GM23338 (cell line): Measurements from ENCODE around the gene CRYGA.

Experiments
- CREB1 ChIP-seq: fragments of 250-450 bp; sonication (Bioruptor Pico); IDR thresholded peaks from 2 replicates; pipeline ENCODE4 v1.5.0; 2020; ENCODE audit warnings: low read depth, mild to moderate bottlenecking, moderate library complexity
- EZH2 ChIP-seq: fragments of 200-600 bp; sonication (generic); IDR thresholded peaks from one replicate; pipeline ENCODE4 v1.8.0; 2017; ENCODE audit warnings: antibody characterized with exemption, mild to moderate bottlenecking, low read depth; ENCODE audit not compliant: unreplicated experiment
- EZH2phosphoT487 ChIP-seq: fragments of 200-600 bp; sonication (generic); IDR thresholded peaks from one replicate; pipeline ENCODE4 v1.8.1; 2018; ENCODE audit warnings: antibody characterized with exemption; ENCODE audit not compliant: unreplicated experiment
- JUNB ChIP-seq: IDR thresholded peaks from one replicate; pipeline ENCODE4 v1.6.1; 2016; ENCODE audit warnings: antibody characterized with exemption; ENCODE audit not compliant: unreplicated experiment
- NANOG ChIP-seq: IDR thresholded peaks from 2 replicates; pipeline ENCODE4 v1.6.1; 2016; ENCODE audit warnings: antibody characterized with exemption, borderline replicate concordance
- POLR2AphosphoS5 ChIP-seq: IDR thresholded peaks from 2 replicates; pipeline ENCODE4 v1.6.1; 2016; ENCODE audit warnings: antibody characterized with exemption, low read depth
- STAT1 ChIP-seq: IDR thresholded peaks from one replicate; pipeline ENCODE4 v1.6.1; 2016; ENCODE audit warnings: antibody characterized with exemption; ENCODE audit not compliant: unreplicated experiment
- TF ChIP-seq, protein P1 (sequence below), 2 experiments: fragments of 200-600 bp in 1 of 2; sonication (generic) in 1 of 2; conservative IDR thresholded peaks; 2 replicates each; pipeline versions ENCODE4 v1.5.1 to v1.6.1; 2016 to 2017; ENCODE audit warnings: antibody characterized with exemption in 2 of 2, low read depth in 2 of 2, mild to moderate bottlenecking in 2 of 2, moderate library complexity in 1 of 2
- TF ChIP-seq, protein P2 (sequence below): IDR thresholded peaks from one replicate; pipeline ENCODE4 v1.6.1; 2018; ENCODE audit warnings: antibody characterized with exemption; ENCODE audit not compliant: unreplicated experiment
- TF ChIP-seq, protein P3 (sequence below): IDR thresholded peaks from 2 replicates; pipeline ENCODE4 v1.6.1; 2016; ENCODE audit warnings: antibody characterized with exemption
- TF ChIP-seq, protein P4 (sequence below): fragments of 250-450 bp; sonication (Bioruptor Pico); IDR thresholded peaks from 2 replicates; pipeline ENCODE4 v1.5.0; 2020; ENCODE audit warnings: mild to moderate bottlenecking, moderate library complexity

DNA sequence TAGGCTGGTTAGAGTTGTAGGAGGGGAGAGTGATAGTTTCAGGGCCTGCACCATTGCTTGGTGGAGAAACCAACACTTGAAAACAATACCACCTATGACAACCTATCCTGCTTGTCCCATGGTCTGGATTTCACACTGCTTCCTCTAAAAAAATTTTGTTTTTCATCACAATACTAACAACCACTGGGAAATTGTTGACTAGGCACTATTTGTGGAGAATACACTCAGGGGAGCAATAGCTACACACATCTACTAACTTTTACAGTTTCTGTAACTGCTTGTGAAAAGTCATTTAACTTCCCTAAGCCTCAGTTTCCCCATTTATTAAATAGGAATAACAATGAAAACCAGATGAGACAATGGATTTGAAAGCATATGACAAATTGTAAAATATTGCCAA, 13.3 kb downstream of the CRYGA start:
- TF ChIP-seq, protein P1, sequence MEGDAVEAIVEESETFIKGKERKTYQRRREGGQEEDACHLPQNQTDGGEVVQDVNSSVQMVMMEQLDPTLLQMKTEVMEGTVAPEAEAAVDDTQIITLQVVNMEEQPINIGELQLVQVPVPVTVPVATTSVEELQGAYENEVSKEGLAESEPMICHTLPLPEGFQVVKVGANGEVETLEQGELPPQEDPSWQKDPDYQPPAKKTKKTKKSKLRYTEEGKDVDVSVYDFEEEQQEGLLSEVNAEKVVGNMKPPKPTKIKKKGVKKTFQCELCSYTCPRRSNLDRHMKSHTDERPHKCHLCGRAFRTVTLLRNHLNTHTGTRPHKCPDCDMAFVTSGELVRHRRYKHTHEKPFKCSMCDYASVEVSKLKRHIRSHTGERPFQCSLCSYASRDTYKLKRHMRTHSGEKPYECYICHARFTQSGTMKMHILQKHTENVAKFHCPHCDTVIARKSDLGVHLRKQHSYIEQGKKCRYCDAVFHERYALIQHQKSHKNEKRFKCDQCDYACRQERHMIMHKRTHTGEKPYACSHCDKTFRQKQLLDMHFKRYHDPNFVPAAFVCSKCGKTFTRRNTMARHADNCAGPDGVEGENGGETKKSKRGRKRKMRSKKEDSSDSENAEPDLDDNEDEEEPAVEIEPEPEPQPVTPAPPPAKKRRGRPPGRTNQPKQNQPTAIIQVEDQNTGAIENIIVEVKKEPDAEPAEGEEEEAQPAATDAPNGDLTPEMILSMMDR (conservative IDR thresholded peaks at IDR 0.05; ENCODE audit: low read depth in 2 of 2): no peak
- TF ChIP-seq, protein P2, sequence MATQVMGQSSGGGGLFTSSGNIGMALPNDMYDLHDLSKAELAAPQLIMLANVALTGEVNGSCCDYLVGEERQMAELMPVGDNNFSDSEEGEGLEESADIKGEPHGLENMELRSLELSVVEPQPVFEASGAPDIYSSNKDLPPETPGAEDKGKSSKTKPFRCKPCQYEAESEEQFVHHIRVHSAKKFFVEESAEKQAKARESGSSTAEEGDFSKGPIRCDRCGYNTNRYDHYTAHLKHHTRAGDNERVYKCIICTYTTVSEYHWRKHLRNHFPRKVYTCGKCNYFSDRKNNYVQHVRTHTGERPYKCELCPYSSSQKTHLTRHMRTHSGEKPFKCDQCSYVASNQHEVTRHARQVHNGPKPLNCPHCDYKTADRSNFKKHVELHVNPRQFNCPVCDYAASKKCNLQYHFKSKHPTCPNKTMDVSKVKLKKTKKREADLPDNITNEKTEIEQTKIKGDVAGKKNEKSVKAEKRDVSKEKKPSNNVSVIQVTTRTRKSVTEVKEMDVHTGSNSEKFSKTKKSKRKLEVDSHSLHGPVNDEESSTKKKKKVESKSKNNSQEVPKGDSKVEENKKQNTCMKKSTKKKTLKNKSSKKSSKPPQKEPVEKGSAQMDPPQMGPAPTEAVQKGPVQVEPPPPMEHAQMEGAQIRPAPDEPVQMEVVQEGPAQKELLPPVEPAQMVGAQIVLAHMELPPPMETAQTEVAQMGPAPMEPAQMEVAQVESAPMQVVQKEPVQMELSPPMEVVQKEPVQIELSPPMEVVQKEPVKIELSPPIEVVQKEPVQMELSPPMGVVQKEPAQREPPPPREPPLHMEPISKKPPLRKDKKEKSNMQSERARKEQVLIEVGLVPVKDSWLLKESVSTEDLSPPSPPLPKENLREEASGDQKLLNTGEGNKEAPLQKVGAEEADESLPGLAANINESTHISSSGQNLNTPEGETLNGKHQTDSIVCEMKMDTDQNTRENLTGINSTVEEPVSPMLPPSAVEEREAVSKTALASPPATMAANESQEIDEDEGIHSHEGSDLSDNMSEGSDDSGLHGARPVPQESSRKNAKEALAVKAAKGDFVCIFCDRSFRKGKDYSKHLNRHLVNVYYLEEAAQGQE: no peak
- no peak for TF ChIP-seq EZH2
- TF ChIP-seq POLR2AphosphoS5: no peak
- no peak for TF ChIP-seq EZH2phosphoT487
- TF ChIP-seq JUNB: no peak
- TF ChIP-seq, protein P3, sequence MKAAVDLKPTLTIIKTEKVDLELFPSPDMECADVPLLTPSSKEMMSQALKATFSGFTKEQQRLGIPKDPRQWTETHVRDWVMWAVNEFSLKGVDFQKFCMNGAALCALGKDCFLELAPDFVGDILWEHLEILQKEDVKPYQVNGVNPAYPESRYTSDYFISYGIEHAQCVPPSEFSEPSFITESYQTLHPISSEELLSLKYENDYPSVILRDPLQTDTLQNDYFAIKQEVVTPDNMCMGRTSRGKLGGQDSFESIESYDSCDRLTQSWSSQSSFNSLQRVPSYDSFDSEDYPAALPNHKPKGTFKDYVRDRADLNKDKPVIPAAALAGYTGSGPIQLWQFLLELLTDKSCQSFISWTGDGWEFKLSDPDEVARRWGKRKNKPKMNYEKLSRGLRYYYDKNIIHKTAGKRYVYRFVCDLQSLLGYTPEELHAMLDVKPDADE: no peak
- TF ChIP-seq CREB1 (CRISPR knock-in tag): no peak
- TF ChIP-seq NANOG: no peak
- TF ChIP-seq, protein P4, sequence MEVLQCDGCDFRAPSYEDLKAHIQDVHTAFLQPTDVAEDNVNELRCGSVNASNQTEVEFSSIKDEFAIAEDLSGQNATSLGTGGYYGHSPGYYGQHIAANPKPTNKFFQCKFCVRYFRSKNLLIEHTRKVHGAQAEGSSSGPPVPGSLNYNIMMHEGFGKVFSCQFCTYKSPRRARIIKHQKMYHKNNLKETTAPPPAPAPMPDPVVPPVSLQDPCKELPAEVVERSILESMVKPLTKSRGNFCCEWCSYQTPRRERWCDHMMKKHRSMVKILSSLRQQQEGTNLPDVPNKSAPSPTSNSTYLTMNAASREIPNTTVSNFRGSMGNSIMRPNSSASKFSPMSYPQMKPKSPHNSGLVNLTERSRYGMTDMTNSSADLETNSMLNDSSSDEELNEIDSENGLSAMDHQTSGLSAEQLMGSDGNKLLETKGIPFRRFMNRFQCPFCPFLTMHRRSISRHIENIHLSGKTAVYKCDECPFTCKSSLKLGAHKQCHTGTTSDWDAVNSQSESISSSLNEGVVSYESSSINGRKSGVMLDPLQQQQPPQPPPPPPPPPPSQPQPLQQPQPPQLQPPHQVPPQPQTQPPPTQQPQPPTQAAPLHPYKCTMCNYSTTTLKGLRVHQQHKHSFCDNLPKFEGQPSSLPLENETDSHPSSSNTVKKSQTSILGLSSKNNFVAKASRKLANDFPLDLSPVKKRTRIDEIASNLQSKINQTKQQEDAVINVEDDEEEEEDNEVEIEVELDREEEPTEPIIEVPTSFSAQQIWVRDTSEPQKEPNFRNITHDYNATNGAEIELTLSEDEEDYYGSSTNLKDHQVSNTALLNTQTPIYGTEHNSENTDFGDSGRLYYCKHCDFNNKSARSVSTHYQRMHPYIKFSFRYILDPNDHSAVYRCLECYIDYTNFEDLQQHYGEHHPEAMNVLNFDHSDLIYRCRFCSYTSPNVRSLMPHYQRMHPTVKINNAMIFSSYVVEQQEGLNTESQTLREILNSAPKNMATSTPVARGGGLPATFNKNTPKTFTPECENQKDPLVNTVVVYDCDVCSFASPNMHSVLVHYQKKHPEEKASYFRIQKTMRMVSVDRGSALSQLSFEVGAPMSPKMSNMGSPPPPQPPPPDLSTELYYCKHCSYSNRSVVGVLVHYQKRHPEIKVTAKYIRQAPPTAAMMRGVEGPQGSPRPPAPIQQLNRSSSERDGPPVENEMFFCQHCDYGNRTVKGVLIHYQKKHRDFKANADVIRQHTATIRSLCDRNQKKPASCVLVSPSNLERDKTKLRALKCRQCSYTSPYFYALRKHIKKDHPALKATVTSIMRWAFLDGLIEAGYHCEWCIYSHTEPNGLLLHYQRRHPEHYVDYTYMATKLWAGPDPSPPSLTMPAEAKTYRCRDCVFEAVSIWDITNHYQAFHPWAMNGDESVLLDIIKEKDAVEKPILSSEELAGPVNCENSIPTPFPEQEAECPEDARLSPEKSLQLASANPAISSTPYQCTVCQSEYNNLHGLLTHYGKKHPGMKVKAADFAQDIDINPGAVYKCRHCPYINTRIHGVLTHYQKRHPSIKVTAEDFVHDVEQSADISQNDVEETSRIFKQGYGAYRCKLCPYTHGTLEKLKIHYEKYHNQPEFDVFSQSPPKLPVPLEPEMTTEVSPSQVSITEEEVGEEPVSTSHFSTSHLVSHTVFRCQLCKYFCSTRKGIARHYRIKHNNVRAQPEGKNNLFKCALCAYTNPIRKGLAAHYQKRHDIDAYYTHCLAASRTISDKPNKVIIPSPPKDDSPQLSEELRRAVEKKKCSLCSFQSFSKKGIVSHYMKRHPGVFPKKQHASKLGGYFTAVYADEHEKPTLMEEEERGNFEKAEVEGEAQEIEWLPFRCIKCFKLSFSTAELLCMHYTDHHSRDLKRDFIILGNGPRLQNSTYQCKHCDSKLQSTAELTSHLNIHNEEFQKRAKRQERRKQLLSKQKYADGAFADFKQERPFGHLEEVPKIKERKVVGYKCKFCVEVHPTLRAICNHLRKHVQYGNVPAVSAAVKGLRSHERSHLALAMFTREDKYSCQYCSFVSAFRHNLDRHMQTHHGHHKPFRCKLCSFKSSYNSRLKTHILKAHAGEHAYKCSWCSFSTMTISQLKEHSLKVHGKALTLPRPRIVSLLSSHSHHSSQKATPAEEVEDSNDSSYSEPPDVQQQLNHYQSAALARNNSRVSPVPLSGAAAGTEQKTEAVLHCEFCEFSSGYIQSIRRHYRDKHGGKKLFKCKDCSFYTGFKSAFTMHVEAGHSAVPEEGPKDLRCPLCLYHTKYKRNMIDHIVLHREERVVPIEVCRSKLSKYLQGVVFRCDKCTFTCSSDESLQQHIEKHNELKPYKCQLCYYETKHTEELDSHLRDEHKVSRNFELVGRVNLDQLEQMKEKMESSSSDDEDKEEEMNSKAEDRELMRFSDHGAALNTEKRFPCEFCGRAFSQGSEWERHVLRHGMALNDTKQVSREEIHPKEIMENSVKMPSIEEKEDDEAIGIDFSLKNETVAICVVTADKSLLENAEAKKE: no peak
- no peak for TF ChIP-seq STAT1
